GM21786 (cell line): ENCODE data around the gene ZNF526.

Experiments
- ATAC-seq: cut with Tn5 transposase; IDR thresholded peaks from one replicate; pipeline ENCODE4 v1.9.1; 2021; ENCODE audit not compliant: unreplicated experiment

Gene ZNF526

DNA sequence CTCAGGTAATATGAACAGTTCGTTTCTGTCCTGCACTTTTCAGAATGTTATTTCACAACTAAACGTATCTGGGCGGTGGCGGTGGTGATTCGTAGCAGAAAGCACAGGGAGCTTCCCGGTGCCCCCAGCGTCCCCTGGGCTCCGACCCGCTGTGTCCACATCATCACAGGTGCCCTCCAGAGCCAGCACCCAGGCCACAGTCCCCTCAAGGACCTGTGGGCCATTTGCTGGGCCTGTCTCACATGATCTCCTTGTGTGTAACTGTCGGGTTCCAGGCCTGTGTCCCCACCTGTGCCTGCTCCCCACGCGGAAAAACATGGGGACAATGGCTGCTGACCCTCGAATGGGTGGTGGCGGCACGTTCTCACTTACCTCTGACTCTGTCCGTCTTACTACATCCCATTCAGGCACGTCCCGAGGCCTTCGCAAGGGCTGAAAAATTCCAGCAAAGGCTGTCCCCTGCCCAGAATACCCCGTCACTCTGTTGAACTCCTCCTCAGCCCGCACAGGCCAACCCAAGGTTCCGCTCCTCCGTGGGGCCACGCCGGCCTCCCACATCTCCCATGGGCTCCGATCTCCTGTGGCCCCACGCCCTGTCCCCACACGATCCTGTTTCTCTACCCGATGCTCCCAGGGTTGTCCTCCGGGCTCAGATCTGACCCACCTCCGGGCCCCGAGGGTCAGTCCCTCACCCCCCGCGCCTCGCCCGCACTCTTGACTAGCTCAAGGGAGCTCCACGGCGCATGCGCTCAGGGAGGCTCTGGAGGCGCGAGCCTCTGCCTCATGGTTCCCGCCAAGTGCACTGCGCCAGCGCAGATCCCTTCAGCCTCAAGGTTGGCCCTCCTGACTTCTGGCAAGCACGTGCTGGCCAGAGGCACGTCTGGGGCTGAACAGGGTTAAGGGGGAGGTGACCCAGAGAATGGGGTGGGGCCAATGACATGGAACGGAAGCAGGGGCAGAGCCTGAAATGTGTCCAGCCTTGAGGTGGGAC is 23.8 kb upstream of the ZNF526 start:
- ATAC-seq: no peak

DNA sequence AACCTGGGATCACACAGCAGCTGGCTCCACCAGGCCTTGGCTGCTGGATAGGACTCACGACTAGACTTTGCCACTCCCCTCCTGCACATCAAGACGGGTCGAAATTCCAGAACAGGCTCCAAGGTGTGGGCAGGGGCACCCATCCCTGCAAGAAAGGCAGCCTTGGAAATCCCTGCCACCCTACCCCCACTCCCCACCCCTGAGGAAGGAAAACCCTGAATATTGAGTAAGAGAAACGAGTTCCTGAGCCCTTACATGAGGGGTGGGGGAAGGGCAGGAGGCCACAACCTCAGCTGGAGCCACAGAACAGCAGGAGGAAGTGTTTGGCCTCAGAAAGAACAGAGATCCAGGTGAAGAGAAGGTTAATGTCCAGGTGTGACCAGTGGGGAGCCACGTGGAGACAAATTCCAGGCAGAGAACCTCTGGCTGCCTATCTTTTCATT is 22.7 kb upstream of the ZNF526 start:
- ATAC-seq: no peak

DNA sequence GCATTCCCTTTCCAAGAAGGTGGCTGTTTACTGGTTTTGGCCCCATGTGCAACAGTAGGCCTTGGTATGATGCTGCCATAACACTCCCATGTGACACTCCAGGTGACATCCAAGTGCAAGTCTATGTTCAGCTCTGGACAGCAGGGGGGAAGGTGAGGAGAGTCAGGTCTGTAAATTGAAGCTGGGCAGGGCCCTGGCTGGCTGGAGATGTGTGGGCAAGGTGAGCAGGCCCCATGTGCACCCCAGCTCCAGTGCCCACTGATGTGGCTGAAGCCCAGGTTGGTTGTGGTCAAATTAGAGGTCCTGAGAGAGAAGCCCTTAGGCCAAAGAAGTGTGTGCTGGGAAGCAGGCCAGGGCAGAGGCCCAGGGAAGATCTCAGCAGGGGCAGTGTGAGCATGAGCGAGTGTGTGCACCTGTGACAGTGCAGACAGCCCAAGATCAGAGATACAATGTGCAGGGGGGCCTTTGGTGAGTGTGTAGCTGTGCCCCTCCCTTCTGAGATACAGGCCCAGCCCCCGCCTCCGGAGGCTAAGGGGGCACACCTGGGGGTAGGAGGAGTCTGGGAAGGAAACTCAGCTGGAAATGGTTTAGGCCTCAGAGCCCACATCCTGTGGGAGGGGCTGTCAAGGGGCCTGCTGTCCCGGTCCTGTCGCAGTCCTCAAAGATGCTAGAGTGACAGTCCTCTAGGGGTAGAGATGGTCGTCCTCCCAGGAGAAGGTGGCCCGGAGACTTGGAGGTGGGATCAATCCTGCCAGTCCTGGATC is 21.3 kb upstream of the ZNF526 start:
- peak; percentile 53 for ATAC-seq

DNA sequence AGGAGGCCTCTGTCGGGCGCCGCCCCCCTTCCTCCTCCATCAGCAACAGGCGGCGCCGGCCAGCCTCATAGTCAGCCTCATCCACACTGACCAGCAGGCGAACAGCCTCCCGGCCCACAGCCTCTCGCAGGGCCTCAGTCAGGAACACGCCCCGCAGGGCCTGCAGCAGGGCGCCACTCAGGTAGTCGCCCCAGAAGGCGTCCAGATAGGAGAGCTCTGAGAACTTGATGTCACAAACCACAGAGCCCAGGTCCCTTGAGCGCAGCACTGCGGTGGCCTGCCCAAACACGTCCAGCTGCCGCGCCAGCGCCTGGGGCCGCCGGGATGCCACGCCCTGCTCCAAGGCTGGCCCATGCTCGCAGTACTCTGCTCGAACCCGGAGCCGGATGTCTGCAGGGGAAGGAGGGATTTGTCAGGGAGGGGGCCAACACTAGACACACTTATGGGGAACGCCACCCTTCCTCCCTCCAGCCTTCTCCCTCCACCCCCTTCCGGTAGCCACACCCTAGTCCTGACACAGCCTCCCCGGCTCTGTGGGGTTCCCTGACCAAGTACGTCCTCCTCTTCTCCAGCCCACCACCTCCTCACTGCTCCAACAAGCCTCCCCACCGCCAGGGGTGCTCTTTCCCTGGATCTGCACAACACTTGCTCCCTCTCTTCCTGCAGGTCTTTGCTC is 20.5 kb upstream of the ZNF526 start:
- peak; percentile 30 for ATAC-seq

DNA sequence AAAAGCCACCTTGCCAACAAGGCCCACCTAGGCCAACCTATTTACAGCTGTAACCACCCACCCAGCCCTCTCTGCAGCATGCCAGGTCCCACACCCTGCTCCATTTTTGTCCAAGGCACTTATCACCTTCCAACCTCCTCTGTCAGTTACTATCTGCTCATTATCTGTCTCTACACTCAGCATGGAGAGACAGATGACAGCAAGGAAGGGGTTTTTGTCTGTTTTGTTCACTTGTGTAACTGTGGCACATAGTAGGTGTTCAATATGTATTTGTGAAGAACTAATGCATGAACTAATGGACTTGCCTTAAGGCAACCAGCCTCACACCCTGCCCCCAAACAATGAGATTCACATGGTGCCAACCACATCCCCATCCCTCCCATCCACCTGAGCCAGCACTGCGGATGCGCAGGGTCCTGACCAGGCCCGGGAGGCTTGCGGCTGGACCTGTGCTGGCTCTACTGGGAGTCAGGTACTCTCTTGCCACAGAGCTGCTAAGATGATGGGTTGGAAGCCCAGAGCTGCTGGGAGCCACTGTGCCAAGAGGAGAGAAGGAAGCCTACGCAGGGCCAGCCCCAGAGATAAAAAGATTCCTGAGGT is 19.9 kb upstream of the ZNF526 start:
- ATAC-seq: no peak

DNA sequence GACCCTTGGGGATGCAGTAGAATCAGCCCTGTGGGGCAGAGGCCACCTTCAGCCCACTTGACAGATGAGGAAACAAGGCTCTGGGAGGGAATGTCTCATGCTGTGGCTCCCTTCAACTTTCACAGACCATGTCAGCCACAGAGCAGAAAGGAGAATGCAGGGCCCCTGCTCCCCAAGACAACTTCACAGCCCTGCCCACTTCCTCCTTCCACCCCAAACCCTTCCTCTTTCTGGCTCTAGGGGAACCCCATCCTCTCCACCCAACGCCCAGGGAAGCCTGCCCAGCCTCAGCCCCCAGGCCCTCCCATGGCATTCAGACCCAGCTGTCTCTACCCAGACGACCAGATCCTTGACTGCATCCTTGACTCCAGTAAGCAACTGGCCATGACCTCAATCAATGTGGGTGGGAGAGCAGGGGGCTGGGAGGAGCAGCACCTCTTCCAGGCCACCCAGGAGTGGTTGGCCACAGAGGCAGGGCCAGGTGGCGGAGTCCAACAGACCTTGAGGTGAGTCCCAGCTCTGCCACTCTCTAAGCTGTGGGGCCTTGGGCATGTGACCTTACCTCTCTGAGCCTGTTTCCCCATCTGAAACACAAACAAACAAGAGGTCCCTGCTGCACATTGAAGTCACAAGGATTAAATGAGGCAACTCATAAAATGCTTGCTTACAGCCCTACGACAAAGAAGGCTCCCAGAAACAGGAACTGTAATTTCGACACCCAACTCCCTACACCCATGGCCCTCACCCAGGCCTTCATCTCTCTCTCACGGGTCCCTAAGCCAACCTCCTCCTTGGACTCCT is 18.4 kb upstream of the ZNF526 start:
- peak; percentile 44 for ATAC-seq

DNA sequence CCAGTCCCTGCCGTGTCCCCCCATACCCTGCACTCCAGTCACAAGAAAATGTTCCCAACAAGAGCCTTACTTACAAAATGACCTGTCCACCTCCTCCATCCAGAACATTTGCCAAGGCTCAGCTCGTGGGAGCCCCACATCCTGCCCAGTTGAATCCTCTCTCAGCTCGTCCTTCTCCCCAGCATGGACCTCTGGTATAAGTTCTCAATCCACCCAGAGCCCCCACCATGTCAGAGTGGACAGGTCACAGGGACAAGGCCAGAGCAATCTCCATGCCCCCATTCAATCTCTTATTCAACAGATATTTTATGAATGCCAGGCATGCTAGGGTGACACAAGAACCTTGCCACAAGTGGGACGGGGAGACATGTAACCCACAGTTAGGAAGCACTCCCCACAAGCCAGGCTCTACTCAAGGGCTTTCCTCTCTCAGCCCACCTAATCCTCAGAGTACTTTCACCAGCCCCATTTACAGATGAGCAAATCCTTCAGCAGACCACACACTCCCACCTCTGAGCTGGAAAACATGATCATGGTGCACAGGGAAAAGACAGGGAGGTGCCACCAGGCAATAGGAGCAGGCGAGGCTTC is 17.7 kb upstream of the ZNF526 start:
- no peak for ATAC-seq

DNA sequence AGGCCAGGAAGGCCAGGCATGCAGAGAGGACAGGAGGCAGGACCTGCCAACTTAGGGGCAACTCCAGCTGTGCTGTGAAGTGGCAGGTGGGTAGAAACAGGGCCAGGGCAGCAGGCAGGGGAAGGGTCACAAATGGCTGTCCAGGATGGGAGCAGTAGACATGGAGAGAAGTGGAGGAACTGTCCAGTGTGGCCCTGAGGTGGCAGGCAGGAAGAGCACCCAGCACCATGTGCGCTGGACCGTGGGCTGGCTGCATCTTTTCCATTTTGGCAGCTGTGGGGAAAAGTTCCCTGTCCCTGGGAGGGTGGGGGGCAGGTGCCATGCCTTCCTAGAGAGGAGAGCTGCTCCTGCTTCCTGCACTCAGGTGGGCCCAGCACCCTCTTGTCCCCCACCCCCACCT is 16.4 kb upstream of the ZNF526 start:
- ATAC-seq: no peak

DNA sequence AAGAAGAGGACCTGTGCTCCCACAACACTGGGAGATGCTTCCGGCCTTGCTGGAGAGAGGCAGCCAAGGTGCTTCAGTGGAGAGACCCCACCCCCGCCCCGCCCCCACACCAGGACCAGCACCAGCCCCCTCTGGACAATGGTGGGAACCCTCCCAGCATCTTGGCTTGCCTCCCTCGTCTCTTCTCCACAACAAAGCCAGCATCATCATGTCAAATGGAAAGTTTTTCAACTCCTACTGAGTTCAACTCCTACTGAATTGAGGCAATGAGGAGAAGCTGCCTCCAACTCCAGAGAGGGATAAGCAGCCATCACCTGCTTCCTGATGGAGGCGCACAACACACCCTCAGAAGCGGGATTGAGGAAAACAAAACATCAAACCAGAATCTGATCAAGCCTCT is 15.4 kb upstream of the ZNF526 start:
- ATAC-seq: no peak

DNA sequence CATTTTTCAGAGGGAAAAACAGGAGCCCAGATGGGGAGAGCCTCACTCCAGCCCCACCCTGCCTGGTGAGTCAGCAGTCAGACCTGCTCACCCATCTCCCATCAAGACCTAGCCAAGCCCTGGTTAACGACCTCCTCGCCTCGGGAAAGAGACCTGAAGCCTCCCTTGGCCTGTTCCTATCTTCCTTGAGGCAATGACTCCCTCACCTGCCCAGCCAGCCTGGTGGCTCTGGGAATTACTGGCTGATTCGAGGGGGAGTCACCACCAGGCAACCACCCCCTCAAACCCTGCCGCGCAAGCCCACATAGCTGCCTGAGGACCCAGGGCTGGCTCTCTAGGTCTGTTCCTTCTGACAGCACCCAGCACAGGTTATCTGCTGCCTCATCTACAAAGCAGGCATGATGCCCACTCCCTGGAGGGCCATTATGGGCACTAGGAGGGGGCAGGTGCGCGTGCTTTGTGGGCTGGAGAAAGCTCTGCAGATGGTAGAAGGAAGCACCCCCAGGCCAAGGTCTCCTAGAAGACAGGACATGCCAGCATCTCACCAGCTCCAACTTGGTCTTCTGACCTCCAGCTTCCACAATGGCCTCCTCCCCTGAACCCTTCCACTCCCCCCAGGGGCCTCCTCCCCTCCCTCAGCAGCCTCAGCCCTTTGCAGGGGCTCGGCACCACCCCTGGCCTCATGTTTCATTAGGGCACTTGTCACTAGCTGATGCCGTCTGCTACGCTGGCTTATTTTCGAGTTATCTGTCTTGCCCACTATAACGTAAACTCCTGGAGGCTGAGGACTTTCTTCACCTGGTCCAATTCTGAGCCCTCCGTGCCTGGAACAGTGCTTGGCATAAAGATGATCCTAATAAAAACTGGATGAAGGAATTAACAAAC is 13.0 kb upstream of the ZNF526 start:
- no peak for ATAC-seq

DNA sequence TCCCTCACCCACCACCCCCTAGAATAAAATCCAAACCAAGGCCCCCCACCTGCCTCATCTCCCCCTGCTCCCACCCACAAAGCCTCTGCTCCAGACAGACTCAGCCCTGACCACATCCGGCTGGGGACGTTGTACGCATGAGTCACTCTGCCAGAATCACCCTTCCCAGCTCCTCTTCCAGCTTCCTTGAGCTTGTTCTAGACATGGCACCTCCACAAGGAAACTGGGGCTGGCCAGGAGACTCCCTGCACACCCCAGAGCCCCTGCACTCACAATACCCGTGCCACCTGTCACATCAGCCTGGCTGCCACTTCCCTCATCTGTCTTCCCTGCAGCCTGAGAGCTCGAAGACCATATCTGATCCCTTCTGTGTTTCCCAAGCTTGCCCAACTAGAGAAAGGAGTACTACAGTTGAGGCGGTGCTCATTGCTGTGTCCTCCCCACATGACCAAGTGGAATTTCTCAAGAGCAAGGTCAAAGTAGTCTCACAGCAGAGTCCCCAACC is 12.3 kb upstream of the ZNF526 start:
- ATAC-seq: no peak

DNA sequence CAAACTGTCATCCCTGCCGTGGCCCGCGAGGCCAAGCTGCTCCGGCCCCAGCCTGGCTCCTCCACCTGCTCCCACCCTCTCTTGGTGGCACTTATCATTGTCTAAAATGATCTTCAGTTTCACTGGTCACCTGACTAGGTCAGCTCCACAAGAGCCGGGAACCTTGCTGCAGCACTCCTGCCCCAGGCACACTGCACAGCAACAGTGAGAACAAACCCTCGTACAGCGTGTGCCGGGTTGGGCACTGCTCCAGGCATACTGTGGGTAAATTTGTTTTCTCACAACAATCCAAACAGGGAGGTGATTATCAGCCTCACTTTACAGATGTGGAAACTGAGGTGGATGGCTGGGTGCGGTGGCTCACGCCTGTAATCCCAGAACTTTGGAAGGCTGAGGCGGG is 11.5 kb upstream of the ZNF526 start:
- ATAC-seq: no peak

DNA sequence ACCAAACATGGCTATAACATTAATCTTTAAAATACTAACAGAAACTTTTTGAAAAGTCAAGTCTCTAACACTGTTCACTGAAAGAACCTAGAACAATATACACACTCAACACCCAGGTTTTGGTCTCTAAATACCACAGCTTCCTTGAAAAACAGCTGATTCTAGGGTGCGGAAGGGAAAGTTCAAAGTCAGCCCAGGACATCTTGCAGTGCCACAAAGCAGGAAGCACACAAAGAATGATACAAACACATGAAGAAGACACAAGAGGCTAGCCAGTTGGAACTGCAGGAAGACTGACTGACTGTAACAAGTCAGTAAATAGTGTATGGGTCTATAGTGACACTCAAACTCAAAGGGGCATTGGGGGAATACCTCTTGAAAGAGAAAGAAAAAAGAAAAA is 7.2 kb upstream of the ZNF526 start:
- no peak for ATAC-seq

DNA sequence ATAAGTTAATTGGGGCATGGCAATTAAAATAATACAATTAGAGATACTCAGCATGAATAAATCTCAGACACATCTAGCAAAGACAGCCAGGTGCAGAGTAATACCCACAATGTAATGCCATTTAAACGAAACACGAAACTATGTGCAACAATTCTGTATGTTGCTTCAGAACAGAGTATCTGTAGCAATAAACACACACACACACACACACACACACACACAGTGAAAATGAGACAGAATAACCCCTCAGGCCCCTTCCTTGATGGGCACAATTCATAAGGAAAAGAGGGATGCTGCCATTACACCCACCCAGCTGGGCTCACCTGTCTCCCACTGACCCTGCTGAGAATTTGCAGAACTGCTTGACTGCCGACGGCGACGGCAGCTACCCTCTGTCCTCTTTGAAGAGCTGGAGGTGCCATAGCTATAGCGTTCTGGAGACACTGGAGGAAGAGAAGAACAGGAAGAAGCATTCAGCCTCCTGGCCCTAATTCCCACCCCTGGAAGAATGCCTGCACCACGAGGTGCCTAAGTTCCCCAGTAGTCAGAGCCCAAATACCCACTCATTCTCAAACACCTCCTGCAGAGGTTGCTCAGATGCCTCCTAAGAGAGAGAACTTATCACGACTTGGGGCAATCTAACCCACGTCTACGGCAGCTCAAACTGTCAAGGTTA is 5.2 kb upstream of the ZNF526 start:
- no peak for ATAC-seq

DNA sequence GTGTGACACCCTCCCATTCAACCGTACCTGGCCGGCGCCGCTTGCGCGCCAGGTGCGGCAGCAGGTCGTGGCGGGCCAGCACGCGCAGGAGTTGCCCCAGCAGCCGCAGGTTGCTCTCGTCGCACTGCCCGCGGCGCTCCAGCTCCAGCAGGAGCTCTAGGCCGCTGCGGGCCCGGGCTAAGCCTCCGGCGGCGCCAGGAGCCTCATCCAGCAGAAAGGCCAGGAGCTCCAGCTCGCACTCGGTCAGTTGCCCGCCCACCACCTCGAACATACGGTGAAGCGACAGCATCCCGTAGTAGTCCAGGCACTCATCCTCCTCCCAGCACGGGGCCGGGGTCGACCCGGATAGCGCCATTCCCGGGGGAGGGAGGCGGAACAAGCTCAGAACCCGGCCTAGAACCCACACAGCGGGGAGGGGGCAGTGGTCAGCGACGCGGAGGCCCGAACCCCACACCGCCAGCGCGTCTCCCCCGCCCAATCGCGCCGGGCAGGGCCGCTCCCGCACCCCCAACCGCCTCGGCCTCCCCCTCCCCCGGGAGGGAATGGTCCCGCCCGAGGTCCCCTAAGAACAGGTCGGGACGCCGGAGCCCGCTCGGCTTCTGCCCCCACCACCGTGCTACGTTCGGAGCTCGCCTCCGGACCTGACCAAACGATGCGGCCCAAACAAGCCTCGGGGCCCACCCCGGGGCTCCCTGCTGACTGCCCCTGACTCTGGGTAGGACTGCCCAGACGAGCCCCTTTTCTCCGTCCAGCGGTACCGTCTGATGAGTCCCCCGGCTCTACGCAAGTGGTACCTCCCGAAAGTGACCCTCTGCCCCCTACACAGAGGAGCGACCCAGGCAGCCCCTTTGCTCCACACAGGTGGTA is 3.2 kb upstream of the ZNF526 start:
- no peak for ATAC-seq

DNA sequence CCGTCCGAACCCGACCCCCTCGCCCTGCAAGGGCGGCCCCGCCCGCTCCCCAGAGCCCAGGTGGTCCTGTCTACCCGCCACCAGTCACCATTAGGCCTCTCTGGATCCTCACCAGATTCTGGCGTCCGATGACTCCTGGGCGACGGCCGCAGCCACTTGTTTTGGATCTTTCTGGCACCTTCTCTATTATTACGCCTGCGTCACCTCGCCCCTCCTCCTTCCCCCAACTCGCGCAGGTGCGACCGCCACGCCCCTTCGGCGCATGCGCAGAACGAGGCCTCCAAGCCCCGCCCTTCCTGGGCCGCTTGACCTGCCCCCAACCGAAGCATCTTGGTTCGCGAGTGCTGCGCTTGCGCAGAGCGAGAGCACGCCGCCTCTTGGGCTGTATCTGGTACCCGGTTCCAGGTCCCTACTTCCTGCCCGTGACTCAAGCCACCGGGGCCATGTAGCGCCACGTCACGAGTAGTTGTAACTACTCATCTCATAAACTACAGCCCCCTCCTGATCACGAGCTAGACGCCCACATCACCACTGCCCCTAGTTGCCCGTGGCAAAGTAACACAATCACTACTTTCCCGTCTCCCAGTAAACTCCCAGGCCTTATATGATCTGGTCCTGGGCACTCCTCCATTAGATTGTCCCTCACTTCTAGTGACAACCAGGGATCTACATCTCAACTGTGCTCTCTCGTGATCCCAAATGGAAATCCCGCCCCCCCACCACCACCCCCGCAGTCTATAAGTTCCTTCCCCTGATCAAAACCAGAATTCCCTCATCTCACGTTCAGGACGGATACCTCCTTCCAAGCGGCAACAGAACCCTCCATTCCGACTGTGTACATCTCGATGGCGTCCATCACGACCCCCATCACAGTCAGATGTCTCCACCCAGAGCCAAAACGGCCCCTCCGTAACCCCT is 2.3 kb upstream of the ZNF526 start, which contains the start of gene DEDD2:
Gene DEDD2 (minus strand): TSS at position 158 of the 918 bp plus-strand sequence. CDS start 670 bp downstream, outside the sequence.
- ATAC-seq: peak; percentile 67
